Sigmoid colon (tissue), 7 donors: ENCODE measurements around the gene FBXL15. TPM values are rescaled to one million over a fixed set of nuclear protein-coding genes. Genes with fewer than 3 reads are reported as not detected.

Experiments used
- DNase-seq: peaks from one replicate; pipeline ENCODE4 v3.0.0-alpha.2; 2019
- H3K27ac ChIP-seq, 4 donors: fragments of 200-600 bp; sonication (generic); one replicate each; pipeline ENCODE4 v1.5.1; 2016 to 2019; ENCODE audit warnings: mild to moderate bottlenecking in 1 of 4
- H3K27me3 ChIP-seq, 3 donors: fragments of 200-600 bp; sonication (generic); one replicate each; pipeline ENCODE4 v1.5.1; 2019; ENCODE audit warnings: mild to moderate bottlenecking in 1 of 3
- H3K36me3 ChIP-seq, 4 donors: fragments of 200-600 bp; sonication (generic); one replicate each; pipeline ENCODE4 v1.5.1; 2016 to 2019
- H3K4me1 ChIP-seq, 4 donors: fragments of 200-600 bp; sonication (generic); one replicate each; pipeline ENCODE4 v1.5.1; 2017 to 2019
- H3K4me3 ChIP-seq, 4 donors: fragments of 200-600 bp; sonication (generic); one replicate each; pipeline ENCODE4 v1.5.1; 2017 to 2019; ENCODE audit warnings: mild to moderate bottlenecking in 2 of 4, moderate library complexity in 1 of 4
- H3K9me3 ChIP-seq, 4 donors: fragments of 200-600 bp in 3 of 4; sonication (generic) in 3 of 4; one replicate each; pipeline versions ENCODE4 v1.5.1 to v1.6.1; 2013 to 2019
- EP300 ChIP-seq, 4 donors: sonication (generic); formaldehyde crosslinking; IDR thresholded peaks; one replicate each; pipeline ENCODE4 v1.6.1; 2017; ENCODE audit warnings: antibody characterized with exemption in 4 of 4
- POLR2A ChIP-seq, 2 donors: fragments of 450-650 bp; IDR thresholded peaks; one replicate each; pipeline ENCODE4 v1.6.1; 2016; ENCODE audit warnings: antibody characterized with exemption in 2 of 2, mild to moderate bottlenecking in 2 of 2, moderate library complexity in 2 of 2
- POLR2AphosphoS5 ChIP-seq, 4 donors: sonication (generic); formaldehyde crosslinking; IDR thresholded peaks; one replicate each; pipeline ENCODE4 v1.6.1; 2017; ENCODE audit warnings: antibody characterized with exemption in 4 of 4
- WGBS, 2 donors: extraction: QIAGEN DNeasy Blood & Tissue Kit; methylation state at CpG; one replicate each; pipeline ENCODE4 v1.1.7; 2013; 5-methylcytosine and 5-hydroxymethylcytosine counted together
- intact Hi-C: fragments of 100-400 bp; cut with DNase I; formaldehyde crosslinking; loops from one replicate; pipeline ENCODE4 v1.15.1; 2023
- polyA plus RNA-seq, 3 donors: library from polyadenylated mRNA; stranded (reverse); fragments of 200-250 nt; gene quantifications; one replicate each; pipeline ENCODE4 v1.2.3, GENCODE V29; 2013
- total RNA-seq, 4 donors: library from RNA; depleted of rRNA; stranded (reverse); fragments of >200 nt; gene quantifications; one replicate each; pipeline ENCODE4 v1.1.0, GENCODE V29; 2016
- TF ChIP-seq, protein P1 (sequence below), 4 experiments: fragments of 450-650 bp in 3 of 4; fragments of 200-600 bp in 1 of 4; IDR thresholded peaks; one replicate each; pipeline ENCODE4 v1.5.1; 2016 to 2019; ENCODE audit warnings: antibody characterized with exemption in 4 of 4, mild to moderate bottlenecking in 3 of 4, moderate library complexity in 2 of 4
- donor health status: healthy with polysubstance abuse.
- donor health status: Bipolar disorder and iron deficiency.
- donor health status: healthy.

FBXL15 gene, protein sequence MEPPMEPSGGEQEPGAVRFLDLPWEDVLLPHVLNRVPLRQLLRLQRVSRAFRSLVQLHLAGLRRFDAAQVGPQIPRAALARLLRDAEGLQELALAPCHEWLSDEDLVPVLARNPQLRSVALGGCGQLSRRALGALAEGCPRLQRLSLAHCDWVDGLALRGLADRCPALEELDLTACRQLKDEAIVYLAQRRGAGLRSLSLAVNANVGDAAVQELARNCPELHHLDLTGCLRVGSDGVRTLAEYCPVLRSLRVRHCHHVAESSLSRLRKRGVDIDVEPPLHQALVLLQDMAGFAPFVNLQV
- total RNA-seq (10 to 100 TPM; 19.7 to 51.3 (median 34.2) TPM), polyA plus RNA-seq (10 to 100 TPM; 19.0 to 36.7 (median 21.0) TPM)

DNA sequence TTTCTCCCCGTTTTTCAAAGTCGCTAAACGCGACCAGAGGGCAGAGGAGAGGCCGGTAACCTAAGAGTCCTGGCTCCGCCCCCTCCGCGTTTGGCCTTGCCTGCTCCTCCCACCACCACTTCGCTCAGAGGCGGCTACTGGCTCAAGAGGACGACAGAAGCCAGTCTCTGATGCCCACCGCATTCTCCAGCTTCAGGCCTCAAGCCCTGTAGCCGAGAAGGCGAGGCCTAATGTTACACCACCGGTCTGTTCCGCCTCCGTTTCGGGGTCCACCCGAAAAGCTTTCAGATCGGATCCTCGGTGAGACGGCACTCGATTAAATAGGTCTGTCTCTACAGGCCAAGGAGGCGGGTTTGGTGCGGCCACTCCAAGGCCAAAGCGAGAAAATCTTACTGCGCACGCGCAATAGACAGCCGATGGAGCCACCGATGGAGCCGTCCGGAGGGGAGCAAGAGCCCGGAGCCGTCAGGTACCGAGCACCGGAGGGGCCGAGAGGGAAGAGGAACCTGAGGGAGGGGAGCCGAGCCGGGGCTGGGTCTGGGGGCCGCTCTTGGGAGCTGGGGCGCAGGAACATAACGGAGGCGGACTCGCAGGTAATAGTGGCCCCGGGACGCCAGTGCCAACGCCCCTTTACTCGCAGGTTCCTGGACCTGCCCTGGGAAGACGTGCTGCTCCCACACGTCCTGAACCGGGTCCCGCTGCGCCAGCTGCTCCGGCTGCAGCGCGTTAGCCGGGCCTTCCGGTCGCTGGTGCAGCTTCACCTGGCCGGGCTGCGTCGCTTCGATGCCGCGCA is at the start of gene FBXL15:
FBXL15 (plus strand) TSS at position 123 of the 793 bp plus-strand sequence; CDS start at position 417, 294 bp downstream.
- Histone ChIP-seq H3K9me3 (no peaks in the 10 kb centered on the region), H3K4me1 (peaks cover 0 to 42% (median 36%) of the 10 kb centered on the region in 4 donors), H3K27ac (peak within 1 kb of the TSS; percentile 86 to 96 (median 91)), H3K36me3 (peaks cover 10 to 24% (median 11%) of the 10 kb centered on the region in 4 donors), H3K27me3 (peaks cover 0 to 27% (median 7%) of the 10 kb centered on the region in 3 donors), H3K4me3 (peak within 1 kb of the TSS; percentile 61 to 89 (median 76))
- peak; percentile 99 for DNase-seq
- TF ChIP-seq POLR2A (IDR thresholded peaks at IDR 0.05) (peak in 1 of 2 donors; percentile 33), EP300 (IDR thresholded peaks at IDR 0.05) (peak in 1 of 4 donors; percentile 63), POLR2AphosphoS5 (IDR thresholded peaks at IDR 0.05) (peak; percentile 70 to 86 (median 83))
- TF ChIP-seq, protein P1, sequence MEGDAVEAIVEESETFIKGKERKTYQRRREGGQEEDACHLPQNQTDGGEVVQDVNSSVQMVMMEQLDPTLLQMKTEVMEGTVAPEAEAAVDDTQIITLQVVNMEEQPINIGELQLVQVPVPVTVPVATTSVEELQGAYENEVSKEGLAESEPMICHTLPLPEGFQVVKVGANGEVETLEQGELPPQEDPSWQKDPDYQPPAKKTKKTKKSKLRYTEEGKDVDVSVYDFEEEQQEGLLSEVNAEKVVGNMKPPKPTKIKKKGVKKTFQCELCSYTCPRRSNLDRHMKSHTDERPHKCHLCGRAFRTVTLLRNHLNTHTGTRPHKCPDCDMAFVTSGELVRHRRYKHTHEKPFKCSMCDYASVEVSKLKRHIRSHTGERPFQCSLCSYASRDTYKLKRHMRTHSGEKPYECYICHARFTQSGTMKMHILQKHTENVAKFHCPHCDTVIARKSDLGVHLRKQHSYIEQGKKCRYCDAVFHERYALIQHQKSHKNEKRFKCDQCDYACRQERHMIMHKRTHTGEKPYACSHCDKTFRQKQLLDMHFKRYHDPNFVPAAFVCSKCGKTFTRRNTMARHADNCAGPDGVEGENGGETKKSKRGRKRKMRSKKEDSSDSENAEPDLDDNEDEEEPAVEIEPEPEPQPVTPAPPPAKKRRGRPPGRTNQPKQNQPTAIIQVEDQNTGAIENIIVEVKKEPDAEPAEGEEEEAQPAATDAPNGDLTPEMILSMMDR (IDR thresholded peaks at IDR 0.05): no peak
- intact Hi-C loops: loop anchor here (1.0 to 5.0 kb wide), 3 partner anchors 29 to 161 kb away; no protein-coding TSS in a partner anchor
- WGBS, 2 donors: 0% methylated on average over 66 of the region's 66 CpGs

DNA sequence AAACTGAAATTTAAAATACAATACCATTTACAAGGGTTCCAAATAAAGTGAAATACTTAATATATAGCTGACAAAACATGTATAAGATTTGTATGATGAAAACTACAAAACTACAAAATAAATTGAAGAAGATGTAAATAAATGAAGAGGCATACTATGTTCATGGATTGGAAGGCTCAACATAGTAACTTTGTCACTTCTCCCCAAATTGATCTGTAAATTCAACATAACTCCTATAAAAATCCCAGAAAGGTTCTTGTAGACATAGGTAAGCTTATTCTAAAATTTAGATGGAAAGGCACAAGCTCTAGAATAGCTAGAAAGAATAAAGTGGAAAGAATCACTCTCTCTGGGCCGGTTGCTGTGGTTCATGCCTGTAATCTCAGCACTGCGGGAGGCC is 49.3 kb upstream of the FBXL15 start:
- Histone ChIP-seq H3K27me3 (no peaks in the 10 kb centered on the region), H3K36me3 (peaks cover 48 to 100% (median 73%) of the 10 kb centered on the region in 4 donors), H3K4me3 (no peak overlapping the region), H3K9me3 (no peaks in the 10 kb centered on the region), H3K4me1 (no peaks in the 10 kb centered on the region), H3K27ac (no peak overlapping the region)
- 96 to 99% methylated on average over 2 of the region's 2 CpGs for WGBS, 2 donors
- no peak for DNase-seq
- TF ChIP-seq, protein P1 (IDR thresholded peaks at IDR 0.05): no peak
- no peak for TF ChIP-seq POLR2A (IDR thresholded peaks at IDR 0.05)
- no peak for TF ChIP-seq EP300 (IDR thresholded peaks at IDR 0.05)
- TF ChIP-seq POLR2AphosphoS5 (IDR thresholded peaks at IDR 0.05): no peak
- intact Hi-C loops: no loop called here

DNA sequence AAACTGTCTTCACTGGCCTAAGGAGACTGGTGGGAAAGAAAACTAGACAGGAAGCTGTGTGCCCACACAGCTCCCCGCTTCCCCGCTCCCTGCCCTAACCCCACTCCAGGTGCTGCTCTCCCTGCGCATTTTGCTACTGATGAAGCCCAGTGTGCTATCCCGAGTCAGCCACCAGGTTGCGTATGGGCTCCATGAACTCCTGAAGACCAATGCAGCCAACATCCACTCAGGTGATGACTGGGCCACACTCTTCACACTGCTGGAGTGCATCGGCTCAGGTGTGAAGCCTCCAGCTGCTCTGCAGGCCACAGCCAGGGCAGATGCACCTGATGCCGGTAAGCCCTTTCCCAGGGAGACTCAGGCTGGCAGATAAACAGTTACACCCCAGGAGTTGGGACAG is 45.4 kb upstream of the FBXL15 start:
- WGBS, 2 donors: 94 to 95% methylated on average over 7 of the region's 7 CpGs
- DNase-seq: no peak
- Histone ChIP-seq H3K27me3 (no peaks in the 10 kb centered on the region), H3K27ac (no peak overlapping the region), H3K4me3 (no peak overlapping the region), H3K4me1 (no peaks in the 10 kb centered on the region), H3K36me3 (peaks cover 22 to 100% (median 68%) of the 10 kb centered on the region in 4 donors), H3K9me3 (no peaks in the 10 kb centered on the region)
- TF ChIP-seq POLR2AphosphoS5 (IDR thresholded peaks at IDR 0.05) (no peak), EP300 (IDR thresholded peaks at IDR 0.05) (no peak), POLR2A (IDR thresholded peaks at IDR 0.05) (no peak)
- TF ChIP-seq, protein P1 (IDR thresholded peaks at IDR 0.05): no peak
- intact Hi-C loops: no loop called here

DNA sequence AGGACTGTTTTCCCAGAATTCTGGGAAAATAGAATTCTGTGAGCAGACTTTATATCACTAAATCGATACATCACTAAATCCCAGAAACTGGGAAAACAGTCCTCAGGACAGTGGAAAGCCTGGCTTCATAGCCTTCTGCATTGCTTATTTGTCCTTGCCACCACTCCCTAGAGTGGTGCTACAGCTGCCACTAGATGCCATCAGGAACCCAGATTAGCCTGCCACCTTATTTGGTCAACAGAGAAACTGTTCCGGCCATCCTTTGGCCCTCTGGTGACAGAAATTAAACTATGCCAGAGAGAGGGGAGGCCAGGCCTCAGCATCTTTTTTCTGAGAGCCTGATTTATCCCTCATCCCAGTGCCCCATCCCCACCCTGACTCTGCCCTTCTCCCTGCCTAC is 44.8 kb upstream of the FBXL15 start:
- H3K36me3 ChIP-seq: peaks cover 20 to 100% (median 68%) of the 10 kb centered on the region in 4 donors
- H3K9me3 ChIP-seq: no peaks in the 10 kb centered on the region
- no peak for DNase-seq
- 94 to 95% methylated on average over 2 of the region's 2 CpGs for WGBS, 2 donors
- no peak overlapping the region for H3K27ac ChIP-seq
- intact Hi-C loops: no loop called here
- no peak overlapping the region for H3K4me3 ChIP-seq
- no peaks in the 10 kb centered on the region for H3K4me1 ChIP-seq
- H3K27me3 ChIP-seq: no peaks in the 10 kb centered on the region
- no peak for TF ChIP-seq EP300 (IDR thresholded peaks at IDR 0.05)
- TF ChIP-seq, protein P1 (IDR thresholded peaks at IDR 0.05): no peak
- no peak for TF ChIP-seq POLR2AphosphoS5 (IDR thresholded peaks at IDR 0.05)
